NCI-H748 treated with DMSO at 0.1 percent for 48 hours (cell line): Measurements from ENCODE around the gene AKR1C2.
A peak's percentile ranks its signal among the peaks of the same experiment; 100 is the strongest.
"Not testable (repeated sequence)": the region's sequence is repeated elsewhere in the genome, so short reads cannot be mapped to it uniquely, and the experiment has no call there.

ENCODE experiments used
- DNase-seq: peaks from one replicate; lab custom pipeline; 2025; lab: John Stamatoyannopoulos, UW

AKR1C2 gene

DNA sequence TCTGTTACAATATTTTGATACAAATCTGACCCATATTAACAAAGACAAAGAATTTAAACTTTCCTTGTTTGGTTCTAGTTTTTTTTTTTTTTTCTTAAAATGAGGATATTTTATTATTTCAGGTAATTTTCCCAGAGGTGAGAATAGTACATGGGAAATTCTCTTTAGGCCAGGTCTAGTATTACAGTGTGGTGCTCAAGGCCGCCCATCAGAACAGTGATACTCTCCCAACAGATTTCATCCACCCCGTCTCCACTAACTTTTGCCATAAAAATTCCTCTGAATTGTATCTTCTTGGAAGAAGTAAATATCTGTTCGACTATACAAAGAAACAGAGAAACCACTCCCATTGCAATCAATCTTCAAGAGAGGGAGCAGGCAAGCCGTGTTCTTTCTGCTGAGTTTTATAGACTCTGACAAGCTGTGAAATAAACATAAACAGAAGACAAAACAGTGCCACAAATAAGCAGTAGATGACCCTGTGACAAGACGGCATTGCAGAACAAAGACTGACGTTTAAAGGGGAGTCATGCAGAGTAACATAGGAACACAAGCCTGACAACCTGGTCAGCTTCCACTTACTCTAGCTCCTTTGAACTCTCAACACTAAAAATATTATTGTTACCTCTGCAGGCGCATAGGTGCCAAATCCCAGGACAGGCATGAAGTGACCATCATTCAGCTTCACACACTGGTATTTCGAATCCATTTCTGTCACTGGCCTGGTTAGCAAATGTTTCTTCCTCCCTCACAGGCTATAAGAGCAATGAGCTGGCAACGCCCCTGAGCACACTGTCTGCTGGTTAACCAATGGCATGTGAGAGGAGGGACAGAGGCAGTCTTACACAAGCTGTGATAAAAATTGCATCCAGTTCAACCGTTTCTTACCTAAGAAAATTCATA lies at the start of gene AKR1C2:
Gene AKR1C2 (minus strand): TSS at position 731 of the 903 bp plus-strand sequence. CDS start 22 bp downstream, at position 709.
- DNase-seq = peak; percentile 33

DNA sequence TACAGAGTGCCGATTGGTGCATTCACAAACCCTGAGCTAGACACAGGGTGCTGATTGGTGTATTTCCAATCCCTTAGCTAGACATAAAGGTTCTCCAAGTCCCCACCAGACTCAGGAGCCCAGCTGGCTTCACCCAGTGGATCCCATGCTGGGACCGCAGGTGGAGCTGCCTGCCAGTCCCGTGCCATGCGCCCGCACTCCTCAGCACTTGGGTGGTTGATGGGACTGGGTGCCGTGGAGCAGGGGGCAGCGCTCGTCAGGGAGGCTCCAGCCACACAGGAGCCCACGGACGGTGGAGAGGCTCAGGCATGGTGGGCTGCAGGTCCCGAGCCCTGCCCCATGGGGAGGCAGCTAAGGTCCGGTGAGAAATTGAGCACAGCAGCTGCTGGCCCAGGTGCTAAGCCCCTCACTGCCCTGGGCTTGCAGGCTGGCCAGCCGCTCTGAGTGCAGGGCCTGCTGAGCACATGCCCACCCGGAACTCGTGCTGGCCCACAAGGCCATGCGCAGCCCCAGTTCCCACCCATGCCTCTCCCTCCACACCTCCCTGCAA lies 49.4 kb upstream of the AKR1C2 start:
- DNase-seq = not testable (repeated sequence)

DNA sequence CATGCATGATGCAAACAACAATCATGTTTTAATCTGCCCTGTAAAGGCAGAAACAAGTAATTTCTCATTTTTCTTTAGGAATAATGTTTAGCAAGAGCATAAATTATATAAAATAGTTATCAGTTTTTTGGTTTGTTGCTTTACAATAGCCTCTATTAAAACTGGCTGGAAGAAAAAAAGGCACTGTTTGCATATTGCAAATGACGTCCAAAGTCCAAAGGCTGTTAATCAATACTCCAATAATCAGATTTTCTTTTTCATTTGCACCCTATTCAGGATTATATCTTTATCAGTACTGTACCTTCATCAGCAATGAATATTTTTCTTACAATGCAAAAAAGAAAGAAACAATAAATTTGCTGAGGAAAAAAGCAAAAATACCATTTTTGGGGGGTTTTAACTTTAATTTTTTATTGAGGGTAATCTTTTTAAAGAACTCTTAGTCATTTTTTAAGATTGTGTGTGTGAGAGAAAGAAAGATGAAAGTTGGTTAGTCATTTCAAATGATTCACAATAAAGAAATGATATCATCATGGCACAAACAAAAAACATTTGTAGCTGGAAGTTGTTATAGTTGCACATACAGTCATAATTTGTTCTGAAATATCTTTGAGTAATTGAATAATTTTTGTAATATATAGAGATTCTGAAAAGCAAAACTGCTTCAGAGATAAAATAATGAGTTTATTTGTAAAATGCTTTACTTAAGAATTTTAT lies 44.4 kb upstream of the AKR1C2 start:
- no peak for DNase-seq

DNA sequence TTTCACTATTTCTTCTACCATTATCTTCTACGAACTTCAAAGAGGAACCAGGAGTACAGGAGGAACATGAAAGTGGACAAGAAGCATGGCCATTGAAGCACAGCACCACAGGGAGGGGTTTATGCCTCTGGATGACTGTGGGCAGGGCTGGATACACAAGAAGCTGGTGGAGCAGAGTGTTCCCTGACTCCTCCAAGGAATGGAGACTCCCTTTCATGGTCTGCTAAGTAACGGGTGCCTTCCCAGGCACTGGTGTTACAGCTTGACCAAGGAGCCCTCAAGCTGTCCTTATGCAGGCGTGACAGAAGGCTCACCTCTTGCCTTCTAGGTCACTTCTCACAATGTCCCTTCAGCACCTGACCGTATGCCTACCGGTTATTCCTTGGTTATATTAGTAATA lies 43.4 kb upstream of the AKR1C2 start:
- not testable (repeated sequence) for DNase-seq

DNA sequence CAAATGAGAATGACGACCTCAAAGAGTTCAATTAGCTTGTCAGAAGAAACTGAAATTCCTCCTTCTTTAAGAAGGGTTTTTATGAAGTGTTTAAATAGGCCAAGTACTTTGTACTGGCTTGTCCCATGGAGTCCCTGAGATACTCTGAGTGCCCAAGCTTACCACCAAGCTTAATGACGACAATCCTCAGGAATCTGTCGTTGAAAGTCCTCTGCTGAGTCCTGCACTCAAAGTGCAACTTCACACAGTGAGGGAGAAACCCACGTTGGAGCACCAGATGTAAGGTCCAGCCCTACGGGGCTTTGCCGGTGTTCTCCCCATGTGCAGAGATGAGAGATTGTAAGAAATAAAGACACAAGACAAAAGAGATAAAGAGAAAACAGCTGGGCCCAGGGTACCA lies 42.8 kb upstream of the AKR1C2 start:
- no peak for DNase-seq

DNA sequence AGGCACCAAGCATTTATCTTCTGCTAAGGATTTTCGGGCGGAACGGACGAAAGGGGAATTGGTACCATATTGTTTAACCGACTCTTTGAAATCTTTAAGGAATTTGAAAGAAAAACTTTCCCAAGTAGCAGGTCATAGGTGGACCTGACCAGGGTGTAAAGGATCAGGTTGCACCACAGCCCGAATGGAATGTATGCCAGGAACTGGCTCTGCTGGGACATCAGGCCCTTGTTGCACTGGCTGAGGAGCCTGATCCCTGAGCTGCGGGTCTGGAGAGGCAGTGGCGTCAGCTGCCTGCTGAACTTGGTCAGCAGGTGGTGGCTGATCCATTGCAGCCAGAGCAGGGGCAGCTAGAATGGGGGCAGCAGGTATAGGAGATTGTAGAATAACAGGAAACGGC lies 41.4 kb upstream of the AKR1C2 start:
- no peak for DNase-seq

DNA sequence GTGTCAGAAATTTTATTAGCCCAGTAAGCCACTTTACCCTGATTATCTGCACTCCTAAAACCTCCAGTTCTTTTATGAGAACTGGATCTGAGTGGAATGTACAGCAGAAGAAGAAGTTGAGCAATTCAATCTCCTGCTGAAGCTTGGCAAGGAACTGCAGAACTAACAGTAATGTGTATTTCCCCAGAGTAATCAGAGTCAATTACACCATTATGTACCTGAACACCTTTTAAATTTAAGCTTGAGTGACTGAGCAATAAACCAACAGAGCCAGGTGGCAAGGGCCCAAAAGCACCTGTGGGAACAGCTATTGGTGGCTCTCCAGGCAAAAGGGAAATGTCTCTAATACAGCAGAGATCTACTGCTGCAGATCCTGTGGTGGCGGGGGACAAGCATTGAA lies 40.1 kb upstream of the AKR1C2 start:
- peak; percentile 76 for DNase-seq

DNA sequence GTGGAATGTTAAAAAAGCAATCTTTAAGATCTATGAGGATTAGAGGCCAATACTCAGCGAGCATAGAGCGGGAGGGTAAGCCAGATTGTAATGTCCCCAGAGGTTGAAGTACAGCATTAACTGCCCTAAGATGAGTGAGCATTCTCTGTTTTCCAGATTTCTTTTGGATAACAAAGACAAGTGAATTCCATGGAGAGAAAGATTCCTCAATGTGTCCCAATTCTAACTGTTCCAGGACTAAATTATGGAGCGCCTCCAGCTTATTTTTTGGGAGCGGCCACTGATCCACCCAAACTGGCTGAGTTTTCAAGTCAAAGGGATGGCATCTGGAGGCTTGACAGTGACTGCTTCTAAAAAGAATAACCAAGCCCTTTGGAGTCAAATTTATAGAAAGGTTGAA lies 39.3 kb upstream of the AKR1C2 start:
- DNase-seq = no peak

DNA sequence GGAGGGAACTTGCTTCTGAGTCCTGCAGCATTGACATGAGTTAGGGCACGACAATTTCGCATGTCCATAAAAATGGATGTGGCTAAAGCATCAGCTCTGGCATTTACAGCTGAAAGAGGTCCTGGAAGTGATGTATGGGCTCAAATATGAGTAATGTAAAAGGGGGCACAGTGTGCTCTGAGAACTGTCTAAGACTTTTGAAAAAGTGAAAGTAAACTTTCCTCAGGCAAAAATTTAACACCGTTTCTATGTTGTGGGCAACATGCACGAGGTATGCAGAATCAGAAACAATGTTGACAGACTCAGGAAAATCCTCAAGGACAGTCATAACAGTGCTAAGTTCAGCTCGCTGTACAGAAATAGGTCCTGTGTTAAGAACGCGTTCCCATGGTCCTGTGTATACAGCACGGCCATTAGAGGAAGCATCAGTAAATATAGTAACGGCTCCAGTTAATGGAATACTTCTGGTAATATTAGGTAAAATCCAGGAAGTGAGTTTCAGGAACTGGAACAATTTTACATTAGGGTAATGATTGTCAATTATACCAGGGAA lies 37.9 kb upstream of the AKR1C2 start:
- DNase-seq = peak; percentile 24

DNA sequence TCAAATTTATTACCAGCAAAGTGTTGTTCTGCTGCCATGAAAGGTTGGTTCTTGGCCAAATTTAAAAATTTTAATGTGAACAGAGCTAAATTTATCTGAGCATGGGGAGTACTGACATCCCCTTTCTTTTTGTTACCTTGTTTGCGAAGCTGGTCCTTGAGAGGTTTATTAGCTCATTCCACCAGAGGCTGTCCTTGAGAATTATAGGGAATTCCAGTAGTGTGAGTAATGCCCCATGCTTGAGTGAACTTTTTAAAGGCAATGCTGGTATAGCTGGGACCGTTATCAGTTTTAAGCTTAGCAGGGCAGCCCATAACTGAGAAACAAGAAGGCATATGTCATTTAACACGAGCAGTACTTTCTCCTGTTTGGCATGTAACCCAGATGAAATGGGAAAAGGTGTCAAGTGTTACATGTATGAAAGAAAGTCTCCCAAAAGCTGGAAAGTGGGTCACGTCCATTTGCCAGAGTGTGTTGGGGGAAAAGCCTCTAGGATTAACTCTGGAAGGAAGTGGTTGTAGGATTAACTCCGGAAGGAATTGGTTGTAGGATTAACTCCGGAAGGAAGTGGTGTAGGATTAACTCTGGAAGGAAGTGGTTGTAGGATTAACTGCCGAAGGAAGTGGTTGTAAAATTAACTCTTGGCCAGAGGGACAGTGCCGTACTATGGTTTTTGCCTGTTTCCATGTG lies 37.3 kb upstream of the AKR1C2 start:
- no peak for DNase-seq

DNA sequence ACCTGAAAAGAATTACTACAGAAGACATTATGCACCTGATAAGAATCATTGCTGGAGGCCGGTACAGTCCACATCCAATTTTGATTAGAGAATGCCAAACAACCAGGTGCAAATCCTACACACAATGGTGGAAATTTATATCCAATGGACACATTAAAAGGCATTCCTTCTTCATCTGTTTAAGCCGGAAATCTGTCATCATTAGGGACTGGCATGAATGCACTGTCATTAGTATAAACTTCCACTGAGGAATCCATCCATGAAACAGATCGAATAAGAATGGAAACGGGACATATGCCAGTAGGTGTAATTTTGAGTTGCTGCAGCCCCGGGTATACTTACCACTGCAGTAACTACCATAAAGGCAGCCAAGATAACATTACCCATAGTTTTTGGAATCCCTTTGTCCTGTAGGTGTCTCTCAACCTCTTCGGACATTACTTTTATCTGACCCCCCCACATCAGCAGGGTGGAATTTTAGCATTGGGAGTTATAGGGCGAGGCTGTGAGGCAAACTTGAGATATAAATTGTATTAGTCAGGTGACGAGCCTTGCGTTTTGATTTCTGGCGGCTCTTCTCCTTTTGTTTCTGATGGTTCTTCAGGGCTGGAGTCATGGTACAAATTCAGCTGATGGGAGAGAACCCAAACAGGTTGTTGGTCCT lies 36.5 kb upstream of the AKR1C2 start:
- DNase-seq = no peak

DNA sequence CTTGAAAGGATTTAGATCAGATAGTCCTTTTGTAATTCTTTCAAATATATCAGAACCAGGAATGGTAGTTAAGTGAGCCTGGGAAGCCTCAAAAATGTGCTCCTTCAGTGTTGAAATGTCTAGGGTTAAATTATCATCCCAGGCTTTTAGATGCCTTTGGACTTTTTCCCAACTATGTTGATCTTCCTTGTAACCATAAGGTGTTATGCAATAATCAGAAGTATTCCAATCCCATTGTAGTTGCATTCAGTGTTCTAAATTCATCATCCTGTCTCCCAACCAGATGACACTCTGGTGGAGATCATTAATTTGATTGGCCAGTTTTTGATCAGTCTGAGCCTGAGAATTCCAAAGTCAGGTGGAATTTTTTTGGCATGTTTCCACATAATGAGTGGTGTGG lies 35.1 kb upstream of the AKR1C2 start:
- no peak for DNase-seq

DNA sequence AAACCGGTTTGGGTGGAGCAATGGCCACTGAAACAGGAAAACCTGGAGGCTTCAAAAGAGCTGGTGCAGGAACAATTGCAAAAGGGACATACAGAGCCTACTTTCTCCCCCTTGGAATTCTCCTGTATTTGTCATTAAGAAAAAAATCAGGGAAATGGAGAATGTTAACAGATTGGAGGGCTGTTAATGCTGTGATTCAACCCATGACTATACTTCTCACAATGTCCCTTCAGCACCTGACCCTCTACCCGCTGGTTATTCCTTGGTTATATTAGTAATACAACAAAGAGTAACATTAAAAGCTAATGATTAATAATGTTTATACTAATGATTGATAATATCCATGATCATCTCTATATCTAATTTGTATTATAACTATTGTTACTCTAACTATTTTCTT lies 34.4 kb upstream of the AKR1C2 start:
- no peak for DNase-seq

DNA sequence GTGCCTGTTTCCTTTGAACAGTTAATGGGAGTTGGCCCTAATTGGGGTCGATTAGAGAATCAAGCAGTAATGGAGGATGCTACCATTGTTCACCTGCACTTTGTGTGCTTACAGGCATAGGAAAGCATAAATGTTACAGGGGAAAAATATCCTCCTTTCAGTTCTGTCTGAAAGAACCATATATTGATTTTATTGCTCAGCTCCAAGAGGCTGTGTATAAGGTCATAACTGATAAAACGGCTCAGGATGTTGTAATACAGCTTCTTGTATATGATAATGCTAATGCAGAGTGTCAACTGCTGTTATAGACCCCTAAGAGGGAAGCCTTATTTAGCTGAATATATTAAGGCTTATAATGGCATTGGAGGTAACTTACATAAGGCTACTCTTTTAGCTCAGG lies 32.9 kb upstream of the AKR1C2 start:
- DNase-seq = peak; percentile 57

DNA sequence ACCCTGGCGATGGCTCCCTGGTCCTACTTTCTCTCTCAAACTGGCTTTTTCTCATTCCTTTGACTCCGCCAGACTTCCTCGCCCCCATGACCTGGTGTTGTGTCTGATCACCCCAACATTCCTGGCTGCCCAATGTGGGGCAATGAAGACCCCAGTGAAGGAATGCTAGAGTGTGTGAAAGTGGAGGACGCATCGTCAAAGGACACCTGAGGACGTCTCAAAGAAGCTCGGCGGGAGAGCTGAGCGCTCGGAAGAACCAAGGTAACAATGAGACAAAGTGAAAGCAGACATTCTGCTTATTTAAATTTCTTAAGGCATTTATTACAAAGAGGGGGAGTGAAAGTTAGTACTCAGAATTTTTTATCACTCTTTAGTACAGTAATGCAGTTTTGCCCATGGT lies 31.7 kb upstream of the AKR1C2 start:
- no peak for DNase-seq

DNA sequence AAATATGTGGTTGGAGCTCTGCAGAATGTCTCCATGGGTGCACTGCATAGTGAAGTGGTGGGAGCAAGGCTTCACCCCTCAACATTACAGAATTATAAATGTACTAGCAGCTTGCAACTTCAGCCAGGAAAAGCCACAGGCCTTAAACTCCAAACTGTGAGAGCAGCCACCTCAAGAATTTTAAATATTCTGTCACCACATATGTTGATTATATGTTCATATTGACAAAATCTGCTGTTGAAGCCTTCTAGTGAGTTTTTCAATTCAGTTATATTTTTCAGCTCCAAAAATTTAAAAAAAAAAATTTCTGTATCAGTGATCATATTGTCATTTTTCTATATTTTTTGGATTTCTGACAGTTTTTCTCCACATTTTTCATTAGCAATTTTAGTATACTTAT lies 30.9 kb upstream of the AKR1C2 start:
- DNase-seq = no peak

DNA sequence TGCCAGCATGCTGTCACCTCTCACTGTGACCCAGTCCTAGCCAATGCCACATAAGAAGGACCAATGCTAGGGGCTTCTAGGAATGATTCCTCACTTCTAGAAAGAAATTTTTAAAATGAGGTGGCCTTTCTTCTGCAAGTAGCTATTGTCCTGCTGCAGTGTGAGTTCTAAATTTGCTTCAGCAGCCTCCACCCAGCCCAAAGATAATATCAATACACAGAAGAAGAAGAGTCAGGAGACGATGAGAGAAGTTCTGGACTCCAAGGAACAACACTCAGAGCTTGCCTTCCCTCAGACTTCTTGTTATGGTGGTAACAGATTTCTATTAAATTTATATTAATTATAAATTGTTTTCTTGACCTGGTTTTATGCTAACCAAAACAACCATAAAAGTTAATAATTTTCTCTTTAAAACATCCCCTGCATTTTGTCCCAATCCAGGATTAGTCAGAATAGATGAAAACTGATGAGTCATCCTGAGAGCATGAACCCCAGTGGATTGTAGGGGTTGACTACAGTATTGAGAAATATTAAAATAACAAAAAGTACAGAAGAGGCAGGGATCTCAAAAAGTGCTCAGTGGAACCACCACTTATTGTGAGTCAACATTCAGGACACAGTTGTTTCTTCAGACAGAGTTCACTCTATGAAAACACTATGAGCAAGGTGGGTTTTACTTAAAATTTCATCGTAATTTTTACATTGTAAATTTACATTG lies 29.6 kb upstream of the AKR1C2 start:
- no peak for DNase-seq

DNA sequence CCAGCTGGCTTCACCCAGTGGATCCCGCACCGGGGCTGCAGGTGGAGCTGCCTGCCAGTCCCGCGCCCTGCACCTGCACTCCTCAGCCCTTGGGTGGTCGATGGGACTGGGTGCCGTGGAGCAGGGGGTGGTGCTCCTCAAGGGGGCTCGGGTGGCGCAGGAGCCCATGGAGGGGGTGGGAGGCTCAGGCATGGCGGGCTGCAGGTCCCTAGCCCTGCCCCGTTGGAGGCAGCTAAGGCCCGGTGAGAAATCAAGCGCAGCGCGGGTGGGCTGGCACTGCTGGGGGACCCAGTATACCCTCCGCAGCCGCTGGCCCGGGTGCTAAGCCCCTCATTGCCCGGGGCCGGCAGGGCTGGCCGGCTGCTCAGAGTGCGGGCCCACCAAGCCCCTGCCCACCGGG lies 28.8 kb upstream of the AKR1C2 start:
- DNase-seq = not testable (repeated sequence)

DNA sequence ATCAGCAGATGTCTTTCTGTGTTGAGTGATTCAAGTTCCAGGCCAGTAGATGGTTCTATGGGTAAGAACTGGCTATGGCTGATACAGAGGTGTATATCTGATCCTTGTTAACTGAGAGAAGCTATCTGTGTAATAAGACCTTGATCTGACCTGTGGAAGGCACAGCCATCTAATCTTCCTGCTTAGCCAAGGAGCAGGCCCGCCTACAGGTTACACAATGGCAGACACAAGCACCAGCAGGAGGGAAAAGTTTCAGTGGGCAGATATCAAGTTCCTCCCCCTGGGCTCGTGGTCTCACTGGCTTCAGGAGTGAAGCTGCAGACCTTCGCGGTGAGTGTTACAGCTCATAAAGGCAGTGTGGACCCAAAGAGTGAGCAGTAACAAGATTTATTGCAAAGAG lies 27.9 kb upstream of the AKR1C2 start:
- DNase-seq = not testable (repeated sequence)

DNA sequence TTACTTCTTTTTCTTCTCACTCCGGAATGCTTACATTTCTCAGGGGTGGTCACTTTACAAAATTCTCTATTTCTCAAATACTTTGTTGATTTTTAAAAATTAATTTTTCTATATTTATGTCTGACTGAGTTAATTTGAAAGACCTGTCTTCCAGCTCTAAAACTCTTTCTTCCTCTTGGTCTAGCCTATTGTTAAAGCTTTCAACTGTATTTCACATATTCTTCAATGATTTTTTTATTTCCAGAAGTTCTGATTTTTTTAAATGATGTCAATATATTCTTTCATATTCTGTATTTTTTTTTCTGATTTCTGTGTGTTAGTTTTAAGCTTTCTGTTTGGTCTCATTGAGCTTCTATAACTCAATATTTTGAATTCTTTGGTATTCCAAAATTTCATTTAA lies 27.3 kb upstream of the AKR1C2 start:
- no peak for DNase-seq

DNA sequence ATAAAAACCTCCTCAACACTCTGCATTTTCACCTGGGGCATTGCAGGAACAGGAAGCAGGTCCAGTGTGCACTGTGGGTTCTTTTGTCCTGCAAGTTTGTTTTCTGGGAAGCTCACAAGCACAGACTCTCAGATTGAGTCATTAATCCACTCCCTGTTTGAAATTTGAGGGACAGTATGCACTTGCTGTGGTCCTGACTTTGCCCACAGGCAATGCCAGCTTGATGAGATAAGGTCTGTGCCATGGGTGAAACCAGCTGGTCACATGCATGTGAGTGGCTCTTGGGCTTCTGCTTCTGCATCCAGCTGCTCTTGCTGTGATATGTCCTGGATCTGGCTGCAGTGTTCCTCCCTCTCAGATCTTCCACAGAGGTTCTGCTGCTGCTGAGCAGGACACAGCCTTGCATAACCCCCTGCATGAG lies 21.8 kb upstream of the AKR1C2 start:
- DNase-seq = not testable (repeated sequence)
